ENCODE data around the gene PANK1. TPM values are rescaled to one million over a fixed set of nuclear protein-coding genes. Genes with fewer than 3 reads are reported as not detected.

The PANK1 gene
- total RNA-seq, 3 donors from 2014 or later (not counting 1 experiment from before 2014, with no cell fraction given) = 0.85 to 2.2 (median 1.4) TPM

- Mint-ChIP-seq H3K27me3 (ENCODE audit: low read depth in 2 of 2) (no peaks in the 10 kb centered on the region), H3K27ac (no peak overlapping the region), H3K9me3 (no peaks in the 10 kb centered on the region), H3K36me3 (no peaks in the 10 kb centered on the region), H3K4me1 (no peaks in the 10 kb centered on the region), H3K4me3 (no peak overlapping the region)
- H3K27ac ChIP-seq (ENCODE audit: low read length) = no peak overlapping the region
- intact Hi-C loops (cut with micrococcal nuclease) = no loop called here
- no peaks in the 10 kb centered on the region for H3K4me1 ChIP-seq (ENCODE audit: control insufficient read depth, insufficient read depth, low read length)
- no peaks in the 10 kb centered on the region for H3K36me3 ChIP-seq (ENCODE audit: control insufficient read depth, insufficient read depth, low read length)
- ATAC-seq = no peak
- no peak overlapping the region for H3K4me3 ChIP-seq (ENCODE audit: low read length)
- no peaks in the 10 kb centered on the region for H3K9me3 ChIP-seq (ENCODE audit: control insufficient read depth, insufficient read depth, low read length)
- no peak for DNase-seq
- WGBS (ENCODE audit: insufficient coverage) = 94% methylated on average over 3 of the region's 3 CpGs
- H3K27me3 ChIP-seq (ENCODE audit: control insufficient read depth, insufficient read depth, low read length) = no peaks in the 10 kb centered on the region
- TF ChIP-seq, protein P1, sequence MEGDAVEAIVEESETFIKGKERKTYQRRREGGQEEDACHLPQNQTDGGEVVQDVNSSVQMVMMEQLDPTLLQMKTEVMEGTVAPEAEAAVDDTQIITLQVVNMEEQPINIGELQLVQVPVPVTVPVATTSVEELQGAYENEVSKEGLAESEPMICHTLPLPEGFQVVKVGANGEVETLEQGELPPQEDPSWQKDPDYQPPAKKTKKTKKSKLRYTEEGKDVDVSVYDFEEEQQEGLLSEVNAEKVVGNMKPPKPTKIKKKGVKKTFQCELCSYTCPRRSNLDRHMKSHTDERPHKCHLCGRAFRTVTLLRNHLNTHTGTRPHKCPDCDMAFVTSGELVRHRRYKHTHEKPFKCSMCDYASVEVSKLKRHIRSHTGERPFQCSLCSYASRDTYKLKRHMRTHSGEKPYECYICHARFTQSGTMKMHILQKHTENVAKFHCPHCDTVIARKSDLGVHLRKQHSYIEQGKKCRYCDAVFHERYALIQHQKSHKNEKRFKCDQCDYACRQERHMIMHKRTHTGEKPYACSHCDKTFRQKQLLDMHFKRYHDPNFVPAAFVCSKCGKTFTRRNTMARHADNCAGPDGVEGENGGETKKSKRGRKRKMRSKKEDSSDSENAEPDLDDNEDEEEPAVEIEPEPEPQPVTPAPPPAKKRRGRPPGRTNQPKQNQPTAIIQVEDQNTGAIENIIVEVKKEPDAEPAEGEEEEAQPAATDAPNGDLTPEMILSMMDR (IDR thresholded peaks at IDR 0.05) = no peak
These were observed 45.0 kb downstream of the PANK1 start for GRCh38 chr10:89600041-89600440.

DNA sequence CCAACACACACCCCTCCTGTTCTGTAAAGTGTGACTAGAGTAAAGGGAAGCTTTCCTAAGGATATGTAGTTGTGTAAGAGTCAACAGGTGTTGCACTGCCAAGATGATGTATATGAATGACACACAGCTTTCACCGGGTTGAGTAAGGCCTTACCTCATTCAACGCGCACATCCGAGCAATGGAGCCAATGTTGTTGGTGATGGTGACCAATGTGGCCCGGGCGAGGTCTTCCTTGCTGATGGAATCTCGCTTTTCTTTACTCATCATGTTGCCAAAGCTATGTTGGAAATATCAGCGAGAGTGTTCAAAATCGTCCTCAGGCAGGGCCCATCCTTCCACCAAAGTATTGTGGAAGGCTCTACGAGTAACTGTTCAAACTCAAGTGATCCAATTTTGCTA lies 52.0 kb downstream of the PANK1 start:
- 85% methylated on average over 10 of the region's 10 CpGs for WGBS (ENCODE audit: insufficient coverage)
- no peak for DNase-seq
- H3K36me3 Mint-ChIP-seq = no peaks in the 10 kb centered on the region
- H3K4me3 Mint-ChIP-seq = no peak overlapping the region
- intact Hi-C loops (cut with micrococcal nuclease) = no loop called here
- H3K9me3 Mint-ChIP-seq = no peaks in the 10 kb centered on the region
- H3K9me3 ChIP-seq (ENCODE audit: control insufficient read depth, insufficient read depth, low read length) = no peaks in the 10 kb centered on the region
- H3K27me3 ChIP-seq (ENCODE audit: control insufficient read depth, insufficient read depth, low read length) = no peaks in the 10 kb centered on the region
- H3K4me1 Mint-ChIP-seq = no peaks in the 10 kb centered on the region
- TF ChIP-seq, protein P1 (IDR thresholded peaks at IDR 0.05) = no peak
- no peaks in the 10 kb centered on the region for H3K4me1 ChIP-seq (ENCODE audit: control insufficient read depth, insufficient read depth, low read length)
- H3K4me3 ChIP-seq (ENCODE audit: low read length) = no peak overlapping the region
- ATAC-seq = no peak
- no peaks in the 10 kb centered on the region for H3K27me3 Mint-ChIP-seq (ENCODE audit: low read depth in 2 of 2)
- no peak overlapping the region for H3K27ac ChIP-seq (ENCODE audit: low read length)
- no peaks in the 10 kb centered on the region for H3K36me3 ChIP-seq (ENCODE audit: control insufficient read depth, insufficient read depth, low read length)
- no peak overlapping the region for H3K27ac Mint-ChIP-seq

DNA sequence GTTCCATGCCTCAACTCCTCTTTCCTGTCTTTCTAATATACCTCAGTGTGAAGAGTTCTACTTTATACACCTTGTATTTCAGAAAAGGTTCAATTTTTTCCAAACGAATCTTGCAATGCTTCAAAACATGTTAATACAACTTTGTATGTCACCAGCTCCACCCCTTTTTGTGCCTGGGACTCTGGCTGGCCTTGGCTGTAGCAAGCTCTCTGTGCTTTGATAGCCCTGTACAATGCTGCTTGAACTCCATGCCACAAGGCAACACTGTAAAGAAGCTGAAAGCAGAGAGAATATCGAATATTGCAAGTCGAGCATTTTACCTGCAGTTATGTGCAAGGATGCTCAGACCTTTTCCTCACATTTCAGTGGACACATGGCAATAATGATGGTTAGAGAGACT lies 52.5 kb downstream of the PANK1 start:
- Histone ChIP-seq H3K9me3 (ENCODE audit: control insufficient read depth, insufficient read depth, low read length) (no peaks in the 10 kb centered on the region), H3K27ac (ENCODE audit: low read length) (no peak overlapping the region), H3K4me1 (ENCODE audit: control insufficient read depth, insufficient read depth, low read length) (no peaks in the 10 kb centered on the region), H3K4me3 (ENCODE audit: low read length) (no peak overlapping the region), H3K27me3 (ENCODE audit: control insufficient read depth, insufficient read depth, low read length) (no peaks in the 10 kb centered on the region), H3K36me3 (ENCODE audit: control insufficient read depth, insufficient read depth, low read length) (no peaks in the 10 kb centered on the region)
- Mint-ChIP-seq H3K27ac (no peak overlapping the region), H3K4me1 (no peaks in the 10 kb centered on the region), H3K4me3 (no peak overlapping the region), H3K9me3 (no peaks in the 10 kb centered on the region), H3K36me3 (no peaks in the 10 kb centered on the region), H3K27me3 (ENCODE audit: low read depth in 2 of 2) (no peaks in the 10 kb centered on the region)
- no peak for DNase-seq
- intact Hi-C loops (cut with micrococcal nuclease) = no loop called here
- WGBS (ENCODE audit: insufficient coverage) = 96% methylated on average over 3 of the region's 3 CpGs
- TF ChIP-seq, protein P1 (IDR thresholded peaks at IDR 0.05) = no peak
- no peak for ATAC-seq

- no peak for ATAC-seq
- Mint-ChIP-seq H3K27ac (no peak overlapping the region), H3K27me3 (ENCODE audit: low read depth in 2 of 2) (no peaks in the 10 kb centered on the region), H3K4me3 (no peak overlapping the region), H3K36me3 (no peaks in the 10 kb centered on the region), H3K9me3 (no peaks in the 10 kb centered on the region), H3K4me1 (no peaks in the 10 kb centered on the region)
- TF ChIP-seq, protein P1 (IDR thresholded peaks at IDR 0.05) = no peak
- Histone ChIP-seq H3K9me3 (ENCODE audit: control insufficient read depth, insufficient read depth, low read length) (no peaks in the 10 kb centered on the region), H3K27ac (ENCODE audit: low read length) (no peak overlapping the region), H3K36me3 (ENCODE audit: control insufficient read depth, insufficient read depth, low read length) (no peaks in the 10 kb centered on the region), H3K27me3 (ENCODE audit: control insufficient read depth, insufficient read depth, low read length) (no peaks in the 10 kb centered on the region), H3K4me3 (ENCODE audit: low read length) (no peak overlapping the region), H3K4me1 (ENCODE audit: control insufficient read depth, insufficient read depth, low read length) (no peaks in the 10 kb centered on the region)
- no peak for DNase-seq
- WGBS (ENCODE audit: insufficient coverage) = 95% methylated on average over 3 of the region's 3 CpGs
- intact Hi-C loops (cut with micrococcal nuclease) = no loop called here
These were observed 53.2 kb downstream of the PANK1 start for GRCh38 chr10:89591796-89592271.
